Nephron (organoid): ENCODE data around the gene CDKN2B-AS1.

Experiments
- H3K27ac Mint-ChIP-seq, 3 experiments: 2 replicates each; pipeline ENCODE4 v1.8.0; 2020; ENCODE audit warnings: mixed read lengths in 3 of 3, mild to moderate bottlenecking in 2 of 3, moderate library complexity in 1 of 3
- H3K27me3 Mint-ChIP-seq: 2 replicates; pipeline ENCODE4 v1.8.0; 2021; ENCODE audit warnings: low read depth, mild to moderate bottlenecking, moderate library complexity, mixed read lengths
- H3K36me3 Mint-ChIP-seq: 2 replicates; pipeline ENCODE4 v1.8.0; 2020; ENCODE audit warnings: low read depth, mixed read lengths
- H3K4me1 Mint-ChIP-seq: 2 replicates; pipeline ENCODE4 v1.8.0; 2020; ENCODE audit warnings: mixed read lengths
- H3K4me3 Mint-ChIP-seq, 3 experiments: 2 replicates each; pipeline ENCODE4 v1.8.0; 2020; ENCODE audit warnings: mild to moderate bottlenecking in 3 of 3, mixed read lengths in 3 of 3, moderate library complexity in 2 of 3
- H3K9me3 Mint-ChIP-seq: 2 replicates; pipeline ENCODE4 v1.8.0; 2020; ENCODE audit warnings: mixed read lengths
- CTCF ChIP-seq, 3 experiments: fragments of 200-600 bp; sonication (generic); IDR thresholded peaks; one replicate each; pipeline ENCODE4 v1.5.0; 2021; ENCODE audit warnings: antibody characterized with exemption in 3 of 3; ENCODE audit not compliant: unreplicated experiment in 3 of 3

CDKN2B-AS1 gene

DNA sequence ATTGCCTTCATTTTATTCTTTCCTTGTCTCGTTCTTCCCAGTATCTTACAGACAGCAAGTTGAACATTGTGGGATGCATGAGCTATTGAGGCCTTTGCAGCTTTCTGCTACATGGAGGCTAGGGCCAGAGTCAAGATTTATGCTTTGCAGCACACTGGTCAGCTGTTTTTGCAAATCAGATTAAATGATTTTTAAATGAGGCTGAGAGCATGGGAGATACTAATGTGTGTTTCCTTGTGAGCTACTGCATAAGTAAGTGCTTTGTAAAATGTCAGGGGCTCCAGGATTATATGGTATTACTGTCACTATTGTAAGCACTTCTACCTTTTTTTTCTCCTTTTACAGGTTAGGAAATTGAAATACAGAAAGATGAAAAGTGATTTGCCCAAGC, 125.6 kb downstream of the CDKN2B-AS1 start:
- Mint-ChIP-seq H3K27ac (no peak overlapping the region), H3K27me3 (no peaks in the 10 kb centered on the region), H3K9me3 (peaks cover 3% of the 10 kb centered on the region), H3K36me3 (no peaks in the 10 kb centered on the region), H3K4me3 (no peak overlapping the region), H3K4me1 (no peaks in the 10 kb centered on the region)
- no peak for TF ChIP-seq CTCF (IDR thresholded peaks at IDR 0.05; ENCODE audit: unreplicated experiment in 3 of 3)

DNA sequence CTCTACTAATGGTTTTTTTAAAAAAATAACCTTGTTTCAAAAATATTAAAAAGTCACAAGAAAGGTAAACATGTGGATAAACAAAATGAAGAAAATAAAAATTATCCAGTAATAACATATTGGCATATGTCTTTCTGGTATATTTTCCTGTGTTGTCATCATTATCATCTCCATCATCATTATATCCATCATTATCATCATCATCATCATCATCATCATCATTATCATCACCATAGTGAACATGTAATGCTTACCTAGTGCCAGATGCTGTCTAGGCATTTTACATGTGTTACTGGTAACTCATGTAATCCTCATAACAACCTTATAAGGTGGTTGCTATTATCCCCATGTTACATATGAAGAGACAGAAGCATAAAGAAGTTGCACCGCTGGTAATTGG, 126.0 kb downstream of the CDKN2B-AS1 start:
- H3K36me3 Mint-ChIP-seq: no peaks in the 10 kb centered on the region
- no peak overlapping the region for H3K27ac Mint-ChIP-seq
- TF ChIP-seq CTCF (IDR thresholded peaks at IDR 0.05; ENCODE audit: unreplicated experiment in 3 of 3): no peak
- H3K9me3 Mint-ChIP-seq: peaks cover 3% of the 10 kb centered on the region
- H3K27me3 Mint-ChIP-seq: no peaks in the 10 kb centered on the region
- H3K4me3 Mint-ChIP-seq: no peak overlapping the region
- H3K4me1 Mint-ChIP-seq: no peaks in the 10 kb centered on the region

DNA sequence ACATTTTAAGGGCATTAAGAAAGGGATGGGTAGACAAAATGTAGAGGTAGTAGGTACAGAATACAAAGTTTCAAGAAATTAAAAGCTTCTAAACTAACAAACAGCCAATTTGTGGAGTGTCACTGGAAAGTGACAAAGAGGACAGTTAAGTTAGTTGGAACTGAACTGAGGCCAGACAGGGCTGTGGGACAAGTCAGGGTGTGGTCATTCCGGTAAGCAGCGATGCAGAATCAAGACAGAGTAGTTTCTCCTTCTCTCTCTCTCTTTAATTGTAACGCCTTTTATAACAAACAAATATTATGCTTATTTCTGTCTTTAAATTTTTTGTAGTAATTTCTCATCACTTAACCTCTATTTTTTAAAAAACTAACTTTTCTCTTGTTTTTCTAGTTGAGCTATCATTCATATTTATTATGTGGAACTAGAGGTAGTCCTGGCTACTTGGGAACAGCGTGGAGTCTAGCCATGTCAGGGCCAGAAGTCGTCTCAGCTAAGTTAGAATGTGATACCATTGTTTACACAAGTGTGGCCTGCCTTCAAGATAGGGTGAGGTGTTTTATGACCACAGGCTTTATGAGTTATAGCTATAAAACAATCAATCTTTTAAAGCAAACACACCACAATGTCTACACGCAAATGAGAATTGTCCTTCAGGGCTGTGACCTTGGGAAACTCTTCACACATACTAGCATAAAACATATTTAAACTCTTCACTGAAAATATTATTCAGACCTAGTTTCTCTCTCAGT, 129.8 kb downstream of the CDKN2B-AS1 start:
- Mint-ChIP-seq H3K9me3 (peaks cover 3% of the 10 kb centered on the region), H3K27ac (no peak overlapping the region), H3K4me1 (no peaks in the 10 kb centered on the region), H3K4me3 (no peak overlapping the region), H3K36me3 (no peaks in the 10 kb centered on the region), H3K27me3 (peaks cover 3% of the 10 kb centered on the region)
- no peak for TF ChIP-seq CTCF (IDR thresholded peaks at IDR 0.05; ENCODE audit: unreplicated experiment in 3 of 3)

DNA sequence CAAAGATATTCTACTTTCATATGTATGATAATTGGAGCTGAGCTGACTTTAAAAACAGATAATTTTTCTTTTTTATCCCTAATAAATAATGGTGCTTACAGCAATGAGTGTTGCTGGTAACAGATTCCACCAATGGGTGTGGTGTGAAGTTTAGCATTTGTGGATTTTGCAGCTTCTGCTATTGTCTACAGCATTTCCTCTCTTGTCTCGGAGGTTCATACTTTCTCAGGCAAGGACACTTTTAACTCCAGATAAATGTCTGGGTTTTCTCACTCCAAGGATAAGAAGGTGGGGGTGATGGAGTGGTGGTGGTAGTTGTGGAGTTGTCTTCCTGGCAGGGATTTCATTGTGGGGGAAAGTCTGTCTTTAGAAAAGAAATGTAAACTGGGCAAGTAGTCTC, 134.5 kb downstream of the CDKN2B-AS1 start:
- Mint-ChIP-seq H3K4me1 (no peaks in the 10 kb centered on the region), H3K27me3 (peaks cover 3% of the 10 kb centered on the region), H3K4me3 (no peak overlapping the region), H3K9me3 (no peaks in the 10 kb centered on the region), H3K36me3 (no peaks in the 10 kb centered on the region), H3K27ac (no peak overlapping the region)
- TF ChIP-seq CTCF (IDR thresholded peaks at IDR 0.05; ENCODE audit: unreplicated experiment in 3 of 3): no peak

GRCh38 chr9:22129633-22130032, 135.0 kb downstream of the CDKN2B-AS1 start:
- H3K27me3 Mint-ChIP-seq: peaks cover 3% of the 10 kb centered on the region
- no peaks in the 10 kb centered on the region for H3K4me1 Mint-ChIP-seq
- no peaks in the 10 kb centered on the region for H3K36me3 Mint-ChIP-seq
- no peak overlapping the region for H3K27ac Mint-ChIP-seq
- no peak for TF ChIP-seq CTCF (IDR thresholded peaks at IDR 0.05; ENCODE audit: unreplicated experiment in 3 of 3)
- no peak overlapping the region for H3K4me3 Mint-ChIP-seq
- H3K9me3 Mint-ChIP-seq: no peaks in the 10 kb centered on the region

DNA sequence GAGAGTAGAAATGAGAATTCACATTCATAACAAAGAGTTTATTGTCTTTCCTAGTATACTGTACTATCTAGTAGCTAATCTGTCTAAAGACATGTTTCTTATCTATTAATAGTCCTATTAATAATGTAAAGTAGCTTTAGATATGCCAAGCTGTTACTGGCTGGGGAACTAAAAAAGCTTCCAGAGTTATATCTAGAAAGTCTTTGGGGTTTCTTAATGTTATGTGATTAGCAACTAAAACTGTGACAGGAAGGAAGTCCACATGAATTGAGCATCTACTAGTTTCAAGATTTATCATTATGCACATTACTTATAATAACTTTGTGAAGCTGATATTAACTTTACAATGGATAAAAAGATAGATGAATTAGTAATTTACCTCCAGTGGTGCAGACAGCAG, 137.2 kb downstream of the CDKN2B-AS1 start:
- Mint-ChIP-seq H3K4me3 (no peak overlapping the region), H3K4me1 (no peaks in the 10 kb centered on the region), H3K36me3 (no peaks in the 10 kb centered on the region), H3K27me3 (peaks cover 3% of the 10 kb centered on the region), H3K27ac (no peak overlapping the region), H3K9me3 (no peaks in the 10 kb centered on the region)
- TF ChIP-seq CTCF (IDR thresholded peaks at IDR 0.05; ENCODE audit: unreplicated experiment in 3 of 3): no peak
